ENCODE results near the gene INAFM2. TPM values are rescaled to one million over a fixed set of nuclear protein-coding genes. Genes with fewer than 3 reads are reported as not detected.

Gene INAFM2
- total RNA-seq, 1 donor from 2014 or later: 80.6 TPM

DNA sequence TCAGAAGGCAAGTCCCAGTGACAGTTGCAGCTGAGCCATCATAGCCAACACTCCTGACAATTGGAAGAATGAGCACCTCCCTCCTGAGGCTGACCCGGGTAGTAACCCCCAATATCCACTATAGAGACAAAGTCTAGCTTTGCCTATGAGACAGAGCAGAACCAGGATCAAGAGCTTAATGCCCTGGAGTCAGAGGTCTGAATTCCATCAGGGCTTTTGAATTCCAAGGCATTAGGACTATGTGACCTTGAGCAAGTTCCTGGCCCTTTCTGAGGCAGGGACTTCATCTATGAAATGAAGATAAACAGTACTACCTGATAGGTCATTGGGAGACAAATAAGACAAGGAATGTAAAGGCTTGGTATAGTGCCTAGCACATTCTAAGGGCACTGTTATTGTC is 3.1 kb upstream of the INAFM2 start:
- Mint-ChIP-seq H3K36me3 (ENCODE audit: low read depth) (peaks cover 3% of the 10 kb centered on the region), H3K4me1 (ENCODE audit: low read depth) (peaks cover 31% of the 10 kb centered on the region), H3K27me3 (ENCODE audit: low read depth) (peaks cover 2% of the 10 kb centered on the region), H3K9me3 (ENCODE audit: low read depth) (no peaks in the 10 kb centered on the region), H3K27ac (ENCODE audit: unreplicated experiment) (no peak overlapping the region), H3K4me3 (ENCODE audit: unreplicated experiment) (no peak overlapping the region)
- TF ChIP-seq, protein P1, sequence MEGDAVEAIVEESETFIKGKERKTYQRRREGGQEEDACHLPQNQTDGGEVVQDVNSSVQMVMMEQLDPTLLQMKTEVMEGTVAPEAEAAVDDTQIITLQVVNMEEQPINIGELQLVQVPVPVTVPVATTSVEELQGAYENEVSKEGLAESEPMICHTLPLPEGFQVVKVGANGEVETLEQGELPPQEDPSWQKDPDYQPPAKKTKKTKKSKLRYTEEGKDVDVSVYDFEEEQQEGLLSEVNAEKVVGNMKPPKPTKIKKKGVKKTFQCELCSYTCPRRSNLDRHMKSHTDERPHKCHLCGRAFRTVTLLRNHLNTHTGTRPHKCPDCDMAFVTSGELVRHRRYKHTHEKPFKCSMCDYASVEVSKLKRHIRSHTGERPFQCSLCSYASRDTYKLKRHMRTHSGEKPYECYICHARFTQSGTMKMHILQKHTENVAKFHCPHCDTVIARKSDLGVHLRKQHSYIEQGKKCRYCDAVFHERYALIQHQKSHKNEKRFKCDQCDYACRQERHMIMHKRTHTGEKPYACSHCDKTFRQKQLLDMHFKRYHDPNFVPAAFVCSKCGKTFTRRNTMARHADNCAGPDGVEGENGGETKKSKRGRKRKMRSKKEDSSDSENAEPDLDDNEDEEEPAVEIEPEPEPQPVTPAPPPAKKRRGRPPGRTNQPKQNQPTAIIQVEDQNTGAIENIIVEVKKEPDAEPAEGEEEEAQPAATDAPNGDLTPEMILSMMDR (IDR thresholded peaks at IDR 0.05): no peak
- DNase-seq (ENCODE audit: low spot score): no peak

DNA sequence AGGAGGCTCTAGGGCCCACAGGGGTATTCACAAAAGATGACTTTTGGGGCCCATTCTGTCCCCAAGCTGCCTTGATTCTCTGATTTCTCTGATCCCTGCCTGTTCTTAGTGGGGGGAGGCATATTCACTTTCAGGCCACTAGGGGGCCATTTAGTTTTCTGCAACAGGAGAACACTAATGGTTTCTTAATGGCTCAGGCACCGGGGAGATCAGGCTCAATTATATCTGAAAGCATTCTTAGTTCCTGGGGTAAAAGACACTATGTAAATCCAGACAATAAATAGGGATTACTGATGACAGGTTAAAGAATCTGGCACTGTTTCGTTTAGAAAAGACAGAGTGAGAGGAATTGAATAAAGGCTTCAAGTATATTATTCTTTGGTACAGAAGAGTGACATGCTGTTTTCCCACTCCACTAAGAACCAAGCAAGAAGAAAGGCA is 2.5 kb upstream of the INAFM2 start:
- DNase-seq (ENCODE audit: low spot score): no peak
- H3K4me3 Mint-ChIP-seq (ENCODE audit: unreplicated experiment): no peak overlapping the region
- peaks cover 2% of the 10 kb centered on the region for H3K27me3 Mint-ChIP-seq (ENCODE audit: low read depth)
- H3K4me1 Mint-ChIP-seq (ENCODE audit: low read depth): peaks cover 34% of the 10 kb centered on the region
- no peaks in the 10 kb centered on the region for H3K9me3 Mint-ChIP-seq (ENCODE audit: low read depth)
- TF ChIP-seq, protein P1 (IDR thresholded peaks at IDR 0.05): peak; percentile 92
- H3K27ac Mint-ChIP-seq (ENCODE audit: unreplicated experiment): peak overlapping the region; percentile 67
- peaks cover 5% of the 10 kb centered on the region for H3K36me3 Mint-ChIP-seq (ENCODE audit: low read depth)

- Mint-ChIP-seq H3K4me1 (ENCODE audit: low read depth) (peaks cover 51% of the 10 kb centered on the region), H3K27ac (ENCODE audit: unreplicated experiment) (peak overlapping the region; percentile 95), H3K4me3 (ENCODE audit: unreplicated experiment) (peak overlapping the region; percentile 72), H3K36me3 (ENCODE audit: low read depth) (peaks cover 8% of the 10 kb centered on the region), H3K9me3 (ENCODE audit: low read depth) (no peaks in the 10 kb centered on the region), H3K27me3 (ENCODE audit: low read depth) (no peaks in the 10 kb centered on the region)
- TF ChIP-seq, protein P1 (IDR thresholded peaks at IDR 0.05): no peak
- DNase-seq (ENCODE audit: low spot score): peak; percentile 91
These were observed 807 bp upstream of the INAFM2 start for GRCh38 chr15:40322531-40323238.

- Mint-ChIP-seq H3K36me3 (ENCODE audit: low read depth) (peaks cover 8% of the 10 kb centered on the region), H3K4me3 (ENCODE audit: unreplicated experiment) (peak overlapping the region; percentile 84), H3K27me3 (ENCODE audit: low read depth) (no peaks in the 10 kb centered on the region), H3K27ac (ENCODE audit: unreplicated experiment) (peak overlapping the region; percentile 67), H3K4me1 (ENCODE audit: low read depth) (peaks cover 67% of the 10 kb centered on the region), H3K9me3 (ENCODE audit: low read depth) (no peaks in the 10 kb centered on the region)
- TF ChIP-seq, protein P1 (IDR thresholded peaks at IDR 0.05): peak; percentile 17
- peak; percentile 77 for DNase-seq (ENCODE audit: low spot score)
These were observed 753 bp downstream of the INAFM2 start for GRCh38 chr15:40323953-40324937.

GRCh38 chr15:40325188-40325587 is 1.7 kb downstream of the INAFM2 start:
- no peak for DNase-seq (ENCODE audit: low spot score)
- peak overlapping the region; percentile 84 for H3K4me3 Mint-ChIP-seq (ENCODE audit: unreplicated experiment)
- TF ChIP-seq, protein P1 (IDR thresholded peaks at IDR 0.05): no peak
- peaks cover 8% of the 10 kb centered on the region for H3K36me3 Mint-ChIP-seq (ENCODE audit: low read depth)
- H3K27ac Mint-ChIP-seq (ENCODE audit: unreplicated experiment): peak overlapping the region; percentile 87
- H3K9me3 Mint-ChIP-seq (ENCODE audit: low read depth): no peaks in the 10 kb centered on the region
- peaks cover 76% of the 10 kb centered on the region for H3K4me1 Mint-ChIP-seq (ENCODE audit: low read depth)
- H3K27me3 Mint-ChIP-seq (ENCODE audit: low read depth): no peaks in the 10 kb centered on the region
